GM18517 (cell line): Measurements from ENCODE around the gene HYDIN.
A peak's percentile ranks its signal among the peaks of the same experiment; 100 is the strongest.

Experiments used
- ATAC-seq: cut with Tn5 transposase; IDR thresholded peaks from one replicate; pipeline ENCODE4 v1.9.1; 2021; ENCODE audit warnings: mild to moderate bottlenecking, moderate library complexity; ENCODE audit not compliant: unreplicated experiment

HYDIN gene

DNA sequence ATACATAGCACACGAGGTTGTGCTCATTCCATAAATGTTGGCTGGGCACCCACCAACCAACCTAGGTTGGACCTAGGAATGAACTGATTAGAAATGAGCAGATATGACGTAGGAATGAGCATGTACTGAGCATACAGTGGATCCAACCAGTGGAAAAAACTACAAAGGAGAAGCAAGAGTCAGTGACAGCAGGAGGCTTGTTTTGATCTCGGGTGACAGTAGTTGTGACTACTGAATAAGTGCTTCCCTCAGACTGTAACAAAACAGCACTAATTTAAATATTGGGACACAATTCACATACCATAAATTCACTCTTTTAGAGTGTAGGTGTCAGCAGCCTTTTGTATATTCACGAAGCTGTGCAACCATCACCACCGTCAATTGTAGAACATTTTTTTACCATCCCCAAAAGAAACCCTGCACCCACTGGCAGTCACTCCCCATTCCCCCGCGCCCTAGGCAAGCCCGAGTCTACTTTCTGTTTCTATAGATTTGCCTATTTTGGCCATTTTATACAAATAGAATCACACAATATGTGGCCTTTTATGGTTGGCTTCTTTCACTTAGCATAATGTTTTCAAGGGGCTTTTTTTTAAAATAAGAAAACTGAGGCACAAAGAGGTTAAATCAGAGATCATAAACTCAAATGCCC is 436.5 kb downstream of the HYDIN start:
- peak; percentile 52 for ATAC-seq

- ATAC-seq: no peak
Measured at GRCh38 chr16:70790815-70791214, 439.7 kb downstream of the HYDIN start.

DNA sequence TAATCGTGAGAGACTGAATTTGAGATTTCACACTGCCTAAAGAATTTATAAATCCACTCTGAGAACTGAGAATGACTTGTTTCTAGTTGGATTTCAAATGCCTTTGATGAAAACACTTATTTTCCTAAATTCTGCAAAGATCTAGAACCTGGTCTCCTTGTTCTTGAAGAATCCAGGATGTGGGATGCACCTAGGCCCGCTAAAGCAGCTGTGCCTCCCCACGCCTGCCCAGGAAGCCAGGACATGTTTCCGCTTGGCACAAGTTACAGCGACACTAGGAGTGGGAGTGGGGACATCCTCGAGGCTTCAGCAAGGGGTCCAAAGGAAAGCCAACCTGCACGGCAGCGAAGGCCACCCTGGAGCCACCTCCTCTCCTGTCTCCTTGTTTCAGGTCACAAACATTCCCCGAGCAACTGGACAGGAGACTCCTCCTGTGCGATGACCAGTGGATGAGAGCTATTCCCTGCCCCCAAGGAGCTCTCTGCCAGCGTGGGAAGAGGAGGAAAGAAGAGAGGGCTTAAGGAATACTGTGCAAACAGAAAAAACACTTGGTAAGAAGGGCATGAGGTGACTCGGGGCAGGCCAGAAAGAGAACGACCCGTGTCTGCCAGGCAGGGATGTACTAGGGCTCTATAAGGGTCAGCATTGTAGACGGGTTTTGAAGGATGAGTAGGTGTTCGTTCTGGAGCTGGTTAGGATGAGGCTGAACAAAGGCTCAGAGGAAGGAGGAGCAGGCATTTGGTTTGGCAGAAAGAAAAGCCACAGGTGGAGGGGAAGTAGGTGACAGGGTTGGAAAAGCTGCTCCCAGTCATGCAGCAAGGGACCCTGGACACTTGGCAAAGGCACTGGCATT is 440.7 kb downstream of the HYDIN start:
- no peak for ATAC-seq

GRCh38 chr16:70788668-70789594 is 441.6 kb downstream of the HYDIN start:
- ATAC-seq: no peak

DNA sequence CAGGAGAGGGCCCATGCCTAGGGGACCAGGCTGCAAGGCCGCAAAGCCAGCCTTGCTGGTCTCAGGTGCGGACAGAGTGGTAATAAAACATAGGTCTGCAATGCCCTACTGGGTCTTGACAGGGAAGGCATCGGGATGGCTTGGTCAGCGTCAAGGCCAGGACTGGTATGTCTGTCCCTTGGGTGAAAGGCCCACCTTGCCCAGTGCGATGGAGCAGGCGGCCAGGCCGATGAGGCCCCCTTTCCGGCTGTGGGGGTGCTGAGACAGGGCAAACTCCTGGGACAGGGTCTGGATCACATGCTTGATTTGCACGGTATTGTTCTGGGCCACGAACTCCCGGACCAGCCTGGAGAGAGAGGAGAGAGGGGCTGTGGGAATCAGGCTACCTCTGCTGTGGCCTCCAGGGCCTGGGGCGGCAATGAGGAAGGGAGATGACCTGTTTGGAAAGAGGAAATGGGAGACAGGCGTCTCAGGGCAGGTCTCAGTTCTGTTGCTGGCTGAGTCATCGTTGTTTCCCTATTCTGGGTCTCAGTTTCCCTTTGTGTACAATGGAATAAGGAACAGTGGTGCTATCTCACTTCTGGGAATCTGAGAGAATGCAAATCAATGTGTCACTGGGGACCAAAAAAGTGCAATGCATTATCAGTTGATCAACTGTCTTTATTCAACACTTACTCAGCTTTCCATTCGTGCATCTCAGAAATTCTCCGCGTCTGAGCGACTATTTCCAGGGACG is 444.3 kb downstream of the HYDIN start:
- no peak for ATAC-seq

DNA sequence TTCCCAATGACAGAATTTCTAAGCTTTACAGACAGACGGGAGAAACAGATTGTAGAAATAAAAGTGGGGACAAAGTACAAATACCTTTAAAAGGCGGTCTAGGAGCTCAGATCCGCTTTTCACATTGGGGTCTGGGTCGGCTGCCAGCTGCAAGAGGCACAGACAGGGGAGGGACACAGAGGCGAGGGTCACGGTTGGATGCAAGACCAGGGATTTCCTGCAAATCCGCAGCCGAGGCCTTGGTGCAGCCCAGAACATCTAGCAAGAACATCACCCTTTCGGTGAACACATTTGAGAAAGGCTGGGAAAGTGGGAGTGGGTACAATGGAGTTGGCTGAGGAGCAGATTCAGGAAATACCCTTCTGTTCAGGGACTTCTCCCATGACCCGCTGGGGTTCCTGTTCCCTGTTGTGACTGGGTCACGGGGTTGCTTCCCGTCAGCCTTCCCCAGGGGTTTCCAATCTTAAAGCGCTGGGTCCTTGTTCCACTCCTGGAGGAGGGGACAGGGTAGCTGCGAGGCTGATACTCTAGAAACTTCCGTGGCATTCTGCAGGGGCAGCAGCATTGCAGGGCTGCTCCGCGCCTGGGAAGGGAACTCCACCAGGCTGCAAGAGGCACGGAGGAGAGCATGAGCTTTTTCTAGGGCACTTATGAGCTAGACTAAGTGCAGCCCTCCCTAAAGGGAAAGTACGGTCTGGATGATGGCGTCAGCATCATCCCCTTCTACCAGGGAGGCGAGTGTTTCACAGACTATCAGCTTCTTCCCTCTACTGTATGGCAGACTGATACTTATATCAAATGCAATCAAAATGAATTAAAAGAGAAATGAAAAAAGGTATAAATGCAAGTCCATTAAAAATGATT is 445.6 kb downstream of the HYDIN start:
- no peak for ATAC-seq

- ATAC-seq: no peak
Measured at GRCh38 chr16:70782237-70782636, 448.3 kb downstream of the HYDIN start.

DNA sequence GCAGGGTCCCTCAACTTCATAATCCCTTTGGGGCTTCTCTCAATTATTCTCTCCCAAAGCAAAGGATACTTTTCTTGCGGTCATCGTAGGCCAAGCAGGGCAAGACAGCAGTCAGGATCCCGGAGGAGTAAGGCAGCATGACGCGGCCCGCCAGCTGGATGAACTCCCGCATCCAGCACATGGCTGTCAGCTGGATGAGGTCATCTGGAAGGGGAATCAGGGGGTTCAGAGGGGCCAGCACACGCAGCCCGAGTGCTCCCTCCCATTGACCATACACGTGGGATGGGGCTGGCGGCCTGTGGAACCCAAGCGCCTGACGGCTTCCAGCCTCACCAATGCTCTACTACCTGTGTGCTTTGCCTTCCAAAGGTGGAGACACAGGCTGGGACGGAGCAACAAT is 448.7 kb downstream of the HYDIN start:
- ATAC-seq: no peak

DNA sequence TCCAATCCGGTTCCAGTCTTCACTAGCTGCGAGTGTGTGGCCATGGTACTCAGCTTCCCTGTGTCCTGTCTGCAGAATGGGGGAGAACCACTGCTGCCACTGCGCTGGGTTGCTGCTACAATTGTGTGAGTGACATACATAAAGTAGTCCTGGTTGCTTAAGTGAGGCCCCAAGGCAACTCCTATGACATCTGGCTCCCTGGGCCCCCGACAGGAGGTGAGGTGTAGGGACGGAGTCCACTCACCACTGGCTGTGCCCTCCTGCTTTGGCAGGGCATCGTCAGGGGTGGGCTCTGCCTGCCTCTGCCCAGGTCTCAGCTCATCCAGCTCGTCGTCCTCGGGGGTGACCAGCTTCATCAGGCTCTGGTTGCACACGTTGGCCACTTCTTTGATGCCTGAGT is 450.0 kb downstream of the HYDIN start:
- ATAC-seq: no peak

DNA sequence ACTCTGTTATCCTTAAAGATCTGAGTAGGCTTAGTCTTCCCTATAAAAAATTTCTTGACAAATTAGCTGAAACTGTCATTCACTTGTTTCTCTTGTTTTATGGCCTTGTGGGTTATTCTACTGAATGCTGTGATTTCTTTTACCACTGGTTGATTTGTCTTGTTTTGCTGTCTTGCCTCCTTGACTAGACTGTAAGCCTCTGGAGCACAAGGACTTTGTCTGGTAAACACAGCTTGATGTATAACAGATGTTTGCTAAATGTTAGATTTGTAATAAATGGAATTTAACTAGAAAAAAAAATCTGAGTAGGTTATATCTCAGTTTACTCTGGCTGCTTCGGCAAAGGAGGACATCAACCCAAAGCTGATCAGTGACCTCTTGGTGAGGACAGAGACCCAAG is 451.2 kb downstream of the HYDIN start:
- ATAC-seq: no peak

- no peak for ATAC-seq
Measured at GRCh38 chr16:70778901-70779309, 451.6 kb downstream of the HYDIN start.

- no peak for ATAC-seq
Measured at GRCh38 chr16:70777973-70778406, 452.5 kb downstream of the HYDIN start.

GRCh38 chr16:70777496-70777895 is 453.0 kb downstream of the HYDIN start:
- ATAC-seq: no peak

GRCh38 chr16:70775399-70775798 is 455.1 kb downstream of the HYDIN start:
- no peak for ATAC-seq

DNA sequence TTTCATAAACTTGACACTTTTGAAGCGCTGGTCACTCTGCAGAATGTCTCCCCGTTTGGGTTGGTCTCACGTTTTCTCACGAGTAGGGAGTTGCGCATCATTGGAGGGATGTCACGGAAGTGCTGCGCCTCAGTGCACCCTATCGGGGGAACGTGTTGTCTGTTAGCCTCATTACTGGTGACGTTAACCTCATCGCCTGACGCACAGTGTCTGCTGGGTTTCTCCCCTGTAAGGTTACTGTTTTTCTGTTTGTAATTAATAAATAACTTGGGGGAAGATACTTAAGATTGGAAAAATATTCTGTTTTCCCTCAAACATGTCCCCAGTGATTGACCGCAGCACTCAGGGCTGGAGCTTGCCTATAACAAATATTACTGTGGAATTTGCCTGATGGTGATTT is 456.3 kb downstream of the HYDIN start:
- ATAC-seq: no peak

DNA sequence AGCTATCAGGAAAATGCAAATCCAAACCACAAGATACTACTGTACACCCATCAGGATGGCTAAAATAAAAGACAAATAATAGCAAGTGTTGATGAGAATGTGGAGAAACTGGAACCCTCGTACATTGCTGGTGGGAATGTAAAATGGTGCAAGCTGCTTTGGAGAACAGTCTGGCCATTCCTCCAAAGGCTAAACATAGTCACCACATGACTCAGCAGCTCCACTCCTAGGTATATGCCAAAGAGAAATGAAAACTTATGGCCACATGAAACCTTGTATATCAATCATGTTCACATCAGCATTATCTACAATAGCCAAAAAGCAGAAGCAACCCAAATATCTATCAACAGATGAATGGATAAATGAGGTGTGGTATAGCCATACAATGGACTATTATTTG is 458.0 kb downstream of the HYDIN start:
- ATAC-seq: no peak

DNA sequence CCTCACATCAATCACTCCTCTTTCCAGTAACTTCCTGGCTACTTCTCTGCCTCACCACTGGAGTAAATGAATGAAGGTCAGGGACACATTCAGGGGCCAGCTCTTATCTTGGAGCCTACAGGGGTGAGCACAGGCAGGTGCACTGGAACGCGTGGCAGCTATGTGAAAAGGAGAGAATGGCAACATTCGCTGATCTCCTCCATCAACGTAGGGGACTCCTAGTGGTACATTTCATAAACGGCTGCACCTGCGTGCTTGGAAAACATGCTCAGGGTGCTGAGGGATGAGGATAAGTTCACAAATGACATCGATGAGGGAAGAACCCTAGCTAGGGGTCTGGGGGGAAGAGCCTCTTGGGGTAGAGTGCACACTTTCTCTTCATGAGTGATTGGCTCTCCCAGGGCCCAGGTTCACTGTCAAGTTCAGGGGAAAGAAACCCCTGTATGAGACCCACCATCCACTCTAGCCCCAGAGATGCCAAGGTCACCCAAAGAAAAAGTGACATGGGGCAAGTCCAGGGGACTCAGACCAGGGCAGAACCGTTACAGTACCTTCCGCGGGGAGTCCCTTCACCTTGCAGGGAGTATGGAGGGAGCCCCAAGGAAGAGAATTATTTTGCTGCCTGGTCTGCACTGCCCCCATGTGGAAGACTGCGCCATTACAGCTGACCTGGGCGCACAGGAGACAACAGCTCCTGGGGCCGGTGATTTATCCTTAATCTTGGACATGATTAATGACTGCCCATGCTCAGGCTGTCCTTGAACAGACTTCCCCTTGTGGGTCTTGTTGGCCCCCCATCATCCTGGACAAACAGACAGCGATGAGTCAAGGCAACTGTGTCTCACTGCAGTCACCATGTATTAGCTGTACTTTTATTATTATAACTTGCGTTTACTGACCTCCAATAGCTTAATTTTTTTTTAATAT is 459.6 kb downstream of the HYDIN start:
- ATAC-seq: no peak

- ATAC-seq: no peak
Measured at GRCh38 chr16:70770291-70770625, 460.3 kb downstream of the HYDIN start.

DNA sequence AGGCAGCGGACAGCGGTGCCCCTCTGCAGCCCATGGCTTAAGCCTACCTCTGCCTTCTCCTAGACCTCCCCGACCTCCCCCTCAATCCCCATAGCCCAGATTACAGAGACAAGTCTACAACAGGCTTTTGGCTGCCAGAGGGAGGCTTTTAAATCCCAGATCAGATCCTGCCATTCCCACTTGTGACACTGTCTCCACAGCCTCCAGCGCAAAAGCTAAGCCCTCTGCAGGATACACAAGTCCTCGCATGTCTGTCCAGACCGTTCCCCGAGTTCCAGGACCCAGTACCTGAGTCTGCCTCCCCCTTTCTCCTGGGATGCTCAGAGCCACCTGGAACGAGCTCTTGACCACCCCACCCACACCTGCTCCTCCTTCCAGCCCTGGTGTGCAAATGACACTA is 460.8 kb downstream of the HYDIN start:
- no peak for ATAC-seq
